SK-N-SH (cell line): ENCODE results near the gene CXCL1. TPM values are rescaled to one million over a fixed set of nuclear protein-coding genes. Genes with fewer than 3 reads are reported as not detected.

Experiments used
- CTCF ChIA-PET: fragments of 300-600, 350-600 bp; formaldehyde crosslinking; extraction: SDS; loops from one replicate; lab custom pipeline; 2021; lab: Yijun Ruan, JAX
- POLR2A ChIA-PET: fragments of 350-600 bp; sonication (Branson Sonifier 250); formaldehyde crosslinking; extraction: SDS; loops from one replicate; lab custom pipeline; 2020; ENCODE audit warnings: antibody characterized with exemption, inconsistent platforms; lab: Yijun Ruan, JAX
- DNase-seq: peaks from one replicate; pipeline ENCODE4 v3.0.0; 2012
- H2AFZ ChIP-seq: fragments of 200-600 bp; sonication (generic); 2 replicates; pipeline ENCODE4 v1.8.1; 2016; ENCODE audit warnings: antibody characterized with exemption, mild to moderate bottlenecking, low read depth
- H3F3A ChIP-seq: fragments of 200-600 bp; sonication (generic); replicated peaks from 2 replicates; pipeline ENCODE3; 2016; ENCODE audit warnings: antibody characterized with exemption, mild to moderate bottlenecking; ENCODE audit not compliant: insufficient read depth
- H3K27ac ChIP-seq, 2 experiments: fragments of 200-500 bp in 1 of 2; fragments of 200-600 bp in 1 of 2; sonication (Bioruptor generic) in 1 of 2; sonication (generic), shearing (Covaris generic) in 1 of 2; 2 replicates each; pipeline versions ENCODE4 v1.5.1 to v1.6.1; 2014 to 2016; ENCODE audit warnings: low read depth in 2 of 2, inconsistent platforms in 1 of 2, low read length in 1 of 2, mild to moderate bottlenecking in 1 of 2, mixed read lengths in 1 of 2
- H3K27me3 ChIP-seq: fragments of 200-600 bp; sonication (generic), shearing (Covaris generic); 2 replicates; pipeline ENCODE4 v1.6.1; 2016; ENCODE audit warnings: mixed run types; ENCODE audit not compliant: insufficient read depth
- H3K36me3 ChIP-seq, 2 experiments: fragments of 200-500 bp in 1 of 2; fragments of 200-600 bp in 1 of 2; sonication (Bioruptor generic) in 1 of 2; sonication (generic) in 1 of 2; replicated peaks in 1 of 2; 2 replicates each; pipeline versions ENCODE3 to v1.5.1; 2014 to 2016; ENCODE audit warnings: low read length in 1 of 2, mild to moderate bottlenecking in 1 of 2; ENCODE audit not compliant: insufficient read depth in 2 of 2, control insufficient read depth in 1 of 2
- H3K4me1 ChIP-seq, 2 experiments: fragments of 200-500 bp in 1 of 2; fragments of 200-600 bp in 1 of 2; sonication (Bioruptor generic) in 1 of 2; sonication (generic), shearing (Covaris generic) in 1 of 2; 2 replicates each; pipeline versions ENCODE4 v1.5.1 to v1.6.1; 2014 to 2016; ENCODE audit warnings: low read depth in 1 of 2, low read length in 1 of 2, mixed run types in 1 of 2; ENCODE audit not compliant: insufficient read depth in 2 of 2, control insufficient read depth in 1 of 2
- H3K4me2 ChIP-seq: fragments of 200-600 bp; sonication (generic), shearing (Covaris generic); 2 replicates; pipeline ENCODE4 v1.6.1; 2017; ENCODE audit warnings: mixed run types
- H3K4me3 ChIP-seq, 2 experiments: fragments of 200-500 bp in 1 of 2; fragments of 200-600 bp in 1 of 2; sonication (Bioruptor generic) in 1 of 2; sonication (generic), shearing (Covaris generic) in 1 of 2; 2 replicates each; pipeline versions ENCODE4 v1.5.1 to v1.8.1; 2014 to 2016; ENCODE audit warnings: low read depth in 2 of 2, inconsistent platforms in 1 of 2, low read length in 1 of 2, mild to moderate bottlenecking in 1 of 2, mixed read lengths in 1 of 2, moderate library complexity in 1 of 2
- H3K79me2 ChIP-seq: fragments of 200-600 bp; sonication (generic); 2 replicates; pipeline ENCODE4 v1.8.1; 2017; ENCODE audit warnings: mild to moderate bottlenecking; ENCODE audit not compliant: insufficient read depth
- H3K9ac ChIP-seq: fragments of 200-600 bp; sonication (generic); 2 replicates; pipeline ENCODE4 v1.6.1; 2017; ENCODE audit warnings: mixed run types
- H3K9me2 ChIP-seq: fragments of 200-600 bp; sonication (generic); 2 replicates; pipeline ENCODE4 v1.6.1; 2017; ENCODE audit warnings: mixed run types
- H3K9me3 ChIP-seq: fragments of 200-600 bp; sonication (generic); 2 replicates; pipeline ENCODE4 v1.6.1; 2017; ENCODE audit warnings: mixed run types, mild to moderate bottlenecking, moderate library complexity
- H4K20me1 ChIP-seq: fragments of 200-600 bp; sonication (generic); 2 replicates; pipeline ENCODE4 v1.6.1; 2017; ENCODE audit warnings: mild to moderate bottlenecking, mixed run types; ENCODE audit not compliant: insufficient read depth
- CHD2 ChIP-seq: fragments of 150-350 bp; IDR thresholded peaks from 2 replicates; pipeline ENCODE4 v1.6.1; 2018; ENCODE audit warnings: low read length; ENCODE audit not compliant: partially characterized antibody
- CTCF ChIP-seq: fragments of 200-600 bp; sonication (generic); IDR thresholded peaks from 2 replicates; pipeline ENCODE4 v1.6.1; 2017; ENCODE audit warnings: antibody characterized with exemption, mild to moderate bottlenecking, moderate library complexity
- ELF1 ChIP-seq: IDR thresholded peaks from 2 replicates; pipeline ENCODE4 v1.4.0; 2012
- EP300 ChIP-seq, 2 experiments: IDR thresholded peaks; 2 replicates each; pipeline versions ENCODE4 v1.4.0 to v1.6.1; 2012; ENCODE audit warnings: borderline replicate concordance in 1 of 2, low read depth in 1 of 2, low read length in 1 of 2
- FOXJ3 ChIP-seq: sonication (generic); formaldehyde crosslinking; IDR thresholded peaks from 2 replicates; pipeline ENCODE4 v1.5.1; 2020; ENCODE audit warnings: mild to moderate bottlenecking, missing genetic modification reagents
- FOXM1 ChIP-seq: IDR thresholded peaks from 2 replicates; pipeline ENCODE4 v1.4.0; 2012; ENCODE audit warnings: low read depth, mild to moderate bottlenecking
- IRF3 ChIP-seq: fragments of 150-350 bp; IDR thresholded peaks from 2 replicates; pipeline ENCODE4 v1.6.1; 2016; ENCODE audit warnings: mild to moderate bottlenecking, low read depth, low read length
- JUND ChIP-seq: IDR thresholded peaks from 2 replicates; pipeline ENCODE4 v1.4.0; 2012
- MAX ChIP-seq: IDR thresholded peaks from 2 replicates; pipeline ENCODE4 v1.4.0; 2012; ENCODE audit warnings: low read depth
- NFIC ChIP-seq: IDR thresholded peaks from 2 replicates; pipeline ENCODE4 v1.4.0; 2012; ENCODE audit warnings: borderline replicate concordance
- POLR2AphosphoS5 ChIP-seq: IDR thresholded peaks from 2 replicates; pipeline ENCODE4 v1.6.1; 2012; ENCODE audit warnings: low read depth, low read length
- RAD21 ChIP-seq: IDR thresholded peaks from 2 replicates; pipeline ENCODE4 v1.6.1; 2012; ENCODE audit warnings: mild to moderate bottlenecking, low read length
- RCOR1 ChIP-seq: fragments of 150-350 bp; IDR thresholded peaks from 2 replicates; pipeline ENCODE4 v1.6.1; 2017; ENCODE audit warnings: antibody characterized with exemption, low read length
- REST ChIP-seq: IDR thresholded peaks from 2 replicates; pipeline ENCODE4 v1.6.1; 2012; ENCODE audit warnings: mild to moderate bottlenecking, low read depth, low read length, moderate library complexity
- RXRA ChIP-seq: IDR thresholded peaks from 2 replicates; pipeline ENCODE4 v1.4.0; 2012; ENCODE audit warnings: low read depth, mild to moderate bottlenecking, borderline replicate concordance
- SMC3 ChIP-seq: IDR thresholded peaks from 2 replicates; pipeline ENCODE4 v1.6.1; 2012; ENCODE audit warnings: low read depth, low read length, improper control_type of control experiment
- TCF12 ChIP-seq: IDR thresholded peaks from 2 replicates; pipeline ENCODE4 v1.4.0; 2012
- TEAD4 ChIP-seq: IDR thresholded peaks from 2 replicates; pipeline ENCODE4 v1.4.0; 2012; ENCODE audit warnings: mild to moderate bottlenecking, borderline replicate concordance; ENCODE audit not compliant: insufficient read depth
- USF1 ChIP-seq: IDR thresholded peaks from 2 replicates; pipeline ENCODE4 v1.4.0; 2012; ENCODE audit warnings: low read depth, borderline replicate concordance
- WGBS: methylation state at CpG from one replicate; pipeline ENCODE4 v1.1.6; 2017; ENCODE audit warnings: low lambda C conversion rate; 5-methylcytosine and 5-hydroxymethylcytosine counted together
- polyA plus RNA-seq, 3 experiments: library from polyadenylated mRNA; depleted of rRNA; stranded (reverse); fragments of >200 nt; gene quantifications; 2 replicates each; pipeline ENCODE4 v1.2.3, GENCODE V29; 2012

CXCL1 gene
- polyA plus RNA-seq, 1 of the 3 experiments (the other 2 are of a cell fraction), result 0.12 TPM

GRCh38 chr4:73883306-73883705 lies 14.1 kb downstream of the CXCL1 start:
- Histone ChIP-seq H3F3A (no peaks in the 10 kb centered on the region), H3K27ac (no peak overlapping the region), H3K27me3 (no peaks in the 10 kb centered on the region), H3K9me2 (no peaks in the 10 kb centered on the region), H3K4me3 (no peak overlapping the region), H3K9ac (no peak overlapping the region), H3K36me3 (no peaks in the 10 kb centered on the region), H3K4me2 (no peak overlapping the region), H4K20me1 (no peaks in the 10 kb centered on the region), H3K79me2 (no peaks in the 10 kb centered on the region), H3K9me3 (no peaks in the 10 kb centered on the region), H3K4me1 (no peaks in the 10 kb centered on the region), H2AFZ (no peak overlapping the region)
- CTCF ChIA-PET, result no interaction called here
- 9% methylated on average over 1 of the region's 1 CpG for WGBS
- POLR2A ChIA-PET, result no interaction called here
- DNase-seq, result no peak
- TF ChIP-seq NFIC (no peak), POLR2AphosphoS5 (no peak), CTCF (no peak), JUND (no peak), TCF12 (no peak), EP300 (IDR thresholded peaks at IDR 0.05; ENCODE audit: borderline replicate concordance in 1 of 2, low read depth in 1 of 2, low read length in 1 of 2) (no peak), RXRA (no peak), CHD2 (no peak), USF1 (no peak), FOXM1 (no peak), RCOR1 (no peak), SMC3 (no peak), REST (no peak), TEAD4 (no peak), RAD21 (no peak), ELF1 (no peak), MAX (no peak), IRF3 (no peak), FOXJ3 (CRISPR knock-in tag) (no peak)
